Nasal cavity respiratory epithelium epithelial cell of viscerocranial mucosa (primary cell): ENCODE data around the gene APBA3. TPM values are rescaled to one million over a fixed set of nuclear protein-coding genes. Genes with fewer than 3 reads are reported as not detected.

Source experiments
- total RNA-seq: library from RNA; depleted of rRNA; stranded (reverse); fragments of >200 nt; gene quantifications from 2 replicates; pipeline ENCODE4 v1.2.3, GENCODE V29; 2014

APBA3 gene
- 22.9 and 23.8 TPM in 2 replicates for total RNA-seq

GRCh38 chr19:3761382-3762129 is at the start of gene APBA3:
TSS of gene APBA3 (minus strand) at chr19:3761692. CDS start at chr19:3760264, 1,428 bp downstream.

GRCh38 chr19:3785938-3786824 is 24.7 kb upstream of the APBA3 start, which contains the start of gene MATK:
TSS of gene MATK (minus strand) at chr19:3786381. CDS start at chr19:3785135, 1,246 bp downstream.

DNA sequence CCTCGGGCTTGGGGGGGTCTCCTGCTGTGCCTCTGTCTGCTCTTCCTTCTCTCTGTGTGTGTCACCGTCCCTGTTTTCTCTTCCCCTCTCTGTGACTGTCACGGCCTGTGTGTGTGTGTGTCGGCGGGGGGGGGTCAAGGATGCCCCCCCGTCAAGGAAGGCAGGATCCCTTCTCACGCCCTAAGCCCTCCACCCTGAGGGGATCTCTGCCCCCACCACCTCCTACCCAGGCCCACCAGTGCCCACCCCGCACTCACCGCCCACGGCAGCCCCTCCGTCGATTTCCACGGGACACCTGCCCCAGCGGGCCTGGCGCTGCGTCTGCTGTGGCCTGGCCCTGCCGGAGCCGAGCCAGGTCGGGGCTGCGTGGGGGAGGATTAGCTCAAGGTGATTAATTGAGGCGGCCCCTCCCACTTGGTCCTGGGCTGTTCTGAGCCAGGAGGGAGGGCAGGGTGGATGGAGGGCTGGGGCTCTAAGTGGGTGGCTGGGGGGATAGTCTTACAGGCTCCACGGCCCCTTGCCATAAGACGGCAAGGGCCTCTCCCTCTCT is 10.5 kb upstream of the APBA3 start, which contains the start of gene RAX2:
Gene RAX2 (minus strand): TSS at position 323 of the 550 bp plus-strand sequence. CDS start 486 bp downstream, outside the sequence.

GRCh38 chr19:3762501-3763459 is 1.3 kb upstream of the APBA3 start, which contains the start of gene MRPL54:
TSS of gene MRPL54 (plus strand) at chr19:3762682. CDS start at chr19:3762701, 19 bp downstream.

DNA sequence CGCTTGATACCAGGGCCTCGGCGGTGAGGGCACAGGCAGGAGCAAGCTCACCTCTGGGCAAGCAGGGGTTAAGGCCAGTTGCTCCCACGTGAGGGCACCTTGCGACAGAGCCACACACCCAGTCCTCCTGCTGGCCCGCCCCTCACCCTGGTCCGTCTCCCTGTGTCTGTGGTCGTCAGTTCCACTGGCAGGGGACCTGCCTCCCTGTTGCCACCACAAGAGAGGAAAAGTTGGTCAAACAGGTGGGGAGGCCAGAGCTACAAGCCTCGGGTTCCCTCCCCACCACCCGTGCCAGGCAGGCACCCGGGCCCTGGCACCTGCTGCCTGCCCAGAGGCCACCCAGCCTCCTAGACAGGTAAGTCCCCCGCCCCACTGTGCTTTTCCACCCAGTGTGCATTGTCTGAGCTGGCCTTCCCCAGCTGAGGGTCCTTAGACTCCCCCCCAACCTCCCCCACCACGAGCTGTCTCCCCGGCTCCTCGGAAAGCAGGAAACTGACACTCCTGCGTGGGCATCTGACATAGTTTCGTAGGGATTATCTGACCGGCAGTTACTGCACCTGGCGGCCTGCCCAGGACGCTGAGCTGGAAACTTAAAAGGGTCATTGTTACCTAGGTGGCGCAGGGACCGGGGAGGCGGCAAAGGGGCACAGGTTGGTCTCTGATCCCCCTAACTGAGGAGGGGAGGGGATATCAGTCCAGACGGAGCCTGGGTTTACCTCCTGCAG is 53.1 kb downstream of the APBA3 start, which contains the start of gene TJP3:
Gene TJP3 (plus strand): TSS at position 178 of the 725 bp plus-strand sequence. CDS start 20,049 bp downstream, outside the sequence.

Other genes with a start within 250 kb of the APBA3 start
- 0.14 TPM in 1 of 2 replicates, not detected in the other for gene TEKTIP1, start 222.5 kb downstream of the APBA3 start, total RNA-seq
- gene MFSD12, start 204.1 kb downstream of the APBA3 start, total RNA-seq = 80.3 and 174 TPM in 2 replicates
- gene HMG20B, start 188.7 kb downstream of the APBA3 start, total RNA-seq = 47.4 and 60.1 TPM in 2 replicates
- not detected in 2 replicates for gene GIPC3, start 176.2 kb downstream of the APBA3 start, total RNA-seq
- 0.21 TPM in 1 of 2 replicates, not detected in the other for gene TBXA2R, start 154.8 kb downstream of the APBA3 start, total RNA-seq
- 23.2 and 34.0 TPM in 2 replicates for gene CACTIN, start 134.9 kb downstream of the APBA3 start, total RNA-seq
- gene PIP5K1C, start 61.2 kb downstream of the APBA3 start, total RNA-seq = 5.5 and 31.3 TPM in 2 replicates
- 1.0 and 4.4 TPM in 2 replicates for gene TJP3, start 53.3 kb downstream of the APBA3 start, total RNA-seq
- 15.3 and 68.4 TPM in 2 replicates for gene MRPL54, start 990 bp upstream of the APBA3 start, total RNA-seq
- gene RAX2, start 10.5 kb upstream of the APBA3 start, total RNA-seq = not detected in 2 replicates
- gene MATK, start 24.7 kb upstream of the APBA3 start, total RNA-seq = under 0.01 and 0.57 TPM in 2 replicates
- gene ZFR2, start 107.3 kb upstream of the APBA3 start, total RNA-seq = not detected in 2 replicates
- not detected in 2 replicates for gene ATCAY, start 119.0 kb upstream of the APBA3 start, total RNA-seq
- gene NMRK2, start 171.4 kb upstream of the APBA3 start, total RNA-seq = not detected in 2 replicates
- 129 and 136 TPM in 2 replicates for gene DAPK3, start 209.4 kb upstream of the APBA3 start, total RNA-seq
- gene EEF2, start 223.8 kb upstream of the APBA3 start, total RNA-seq = 2,721 and 3,305 TPM in 2 replicates
- 14.7 and 20.6 TPM in 2 replicates for gene PIAS4, start 246.0 kb upstream of the APBA3 start, total RNA-seq